ENCODE measurements around the gene MAP6D1.

Gene MAP6D1

GRCh38 chr3:183824761-183825455 lies 469 bp downstream of the MAP6D1 start:
- DNase-seq (ENCODE audit: low read depth in 1 of 2, low spot score in 1 of 2), result no peak

DNA sequence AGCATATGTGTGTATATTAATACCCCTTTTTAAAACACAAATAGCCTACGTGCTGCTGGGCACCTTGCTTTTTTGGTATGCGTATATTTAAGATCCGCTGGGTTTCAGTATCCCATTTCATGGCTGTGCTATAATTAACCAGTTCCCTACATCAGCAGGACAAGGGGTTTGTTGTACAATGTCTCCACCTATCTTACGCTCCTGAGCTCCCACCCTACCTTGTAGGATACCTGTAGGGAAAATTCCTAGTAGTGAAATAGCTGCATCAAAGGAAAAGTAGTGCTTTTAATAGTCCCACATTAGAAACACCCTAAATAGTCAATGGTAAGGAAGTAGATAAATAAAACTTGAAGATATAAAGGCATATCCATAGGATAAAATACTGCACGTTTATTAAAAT lies 1.4 kb downstream of the MAP6D1 start:
- no peak for DNase-seq (ENCODE audit: low read depth in 1 of 2, low spot score in 1 of 2)

- no peak for DNase-seq (ENCODE audit: low read depth in 1 of 2, low spot score in 1 of 2)
Measured at GRCh38 chr3:183822631-183823030, 2.7 kb downstream of the MAP6D1 start.

DNA sequence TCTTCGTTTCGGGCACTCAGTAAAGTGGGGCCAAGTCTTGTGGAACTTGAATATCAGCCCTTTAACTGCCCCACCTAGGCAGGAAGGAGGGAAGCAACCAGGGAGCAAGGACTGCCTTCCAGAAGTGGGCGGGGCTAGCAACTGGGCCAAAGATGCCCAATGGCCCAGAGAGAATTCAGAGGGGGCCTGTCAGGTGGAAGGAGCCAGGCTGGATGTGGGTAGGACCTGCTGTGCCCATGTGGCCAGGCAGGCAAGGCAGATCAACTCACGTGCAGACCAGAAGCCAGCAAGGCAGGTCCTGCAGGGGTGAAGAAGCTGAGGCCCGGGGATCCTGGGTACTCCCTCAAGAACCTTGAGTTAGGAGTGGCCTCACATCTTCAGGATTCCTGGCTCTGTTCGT lies 5.5 kb downstream of the MAP6D1 start:
- DNase-seq (ENCODE audit: low read depth in 1 of 2, low spot score in 1 of 2), result no peak

- no peak for DNase-seq (ENCODE audit: low read depth in 1 of 2, low spot score in 1 of 2)
Measured at GRCh38 chr3:183818706-183819624, 6.4 kb downstream of the MAP6D1 start.

GRCh38 chr3:183818041-183818620 lies 7.2 kb downstream of the MAP6D1 start:
- DNase-seq (ENCODE audit: low read depth in 1 of 2, low spot score in 1 of 2), result no peak

- DNase-seq (ENCODE audit: low read depth in 1 of 2, low spot score in 1 of 2), result no peak
Measured at GRCh38 chr3:183817639-183818038, 7.7 kb downstream of the MAP6D1 start.

DNA sequence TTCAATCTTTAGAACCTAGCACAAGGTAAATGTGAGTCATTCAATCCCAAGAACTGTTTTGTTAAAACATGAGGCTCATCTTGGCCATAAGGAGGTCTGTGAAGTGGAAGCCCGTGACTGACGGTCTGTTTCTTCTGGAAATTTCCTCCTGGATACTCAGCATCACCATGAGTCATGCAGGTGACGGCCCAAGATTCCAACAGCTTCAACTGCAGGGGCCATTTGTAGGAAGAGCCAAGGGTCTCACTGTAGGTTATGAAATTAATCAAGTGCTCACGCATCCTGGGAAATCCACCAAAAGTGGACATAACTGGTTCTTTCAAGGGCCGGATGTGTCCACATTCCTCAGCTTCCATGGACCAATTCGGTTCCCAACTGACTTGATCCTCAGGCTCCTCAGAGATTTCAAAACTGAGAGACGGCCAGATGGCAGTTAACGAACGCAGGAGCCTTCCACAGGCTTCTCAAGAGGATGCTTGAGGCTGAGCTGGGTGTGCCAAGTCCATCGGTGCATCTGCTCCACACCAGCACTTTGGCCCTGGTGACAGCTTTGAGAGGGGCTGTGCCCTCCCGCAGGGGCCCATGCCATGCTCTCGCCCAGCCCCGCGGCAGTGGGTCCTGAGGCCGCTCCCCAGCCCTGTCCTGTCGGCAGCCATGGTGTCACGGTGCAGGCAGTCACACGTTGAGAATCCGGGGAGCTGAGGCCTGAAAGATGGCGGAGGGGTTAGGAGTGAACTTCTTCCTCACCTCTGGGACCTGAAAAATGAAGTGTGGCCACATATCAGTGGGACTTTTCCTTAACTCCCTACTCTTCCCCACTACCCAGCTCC lies 8.5 kb downstream of the MAP6D1 start:
- DNase-seq (ENCODE audit: low read depth in 1 of 2, low spot score in 1 of 2), result no peak

GRCh38 chr3:183815951-183816475 lies 9.4 kb downstream of the MAP6D1 start:
- no peak for DNase-seq (ENCODE audit: low read depth in 1 of 2, low spot score in 1 of 2)

GRCh38 chr3:183815563-183815940 lies 9.8 kb downstream of the MAP6D1 start:
- DNase-seq (ENCODE audit: low read depth in 1 of 2, low spot score in 1 of 2), result no peak

DNA sequence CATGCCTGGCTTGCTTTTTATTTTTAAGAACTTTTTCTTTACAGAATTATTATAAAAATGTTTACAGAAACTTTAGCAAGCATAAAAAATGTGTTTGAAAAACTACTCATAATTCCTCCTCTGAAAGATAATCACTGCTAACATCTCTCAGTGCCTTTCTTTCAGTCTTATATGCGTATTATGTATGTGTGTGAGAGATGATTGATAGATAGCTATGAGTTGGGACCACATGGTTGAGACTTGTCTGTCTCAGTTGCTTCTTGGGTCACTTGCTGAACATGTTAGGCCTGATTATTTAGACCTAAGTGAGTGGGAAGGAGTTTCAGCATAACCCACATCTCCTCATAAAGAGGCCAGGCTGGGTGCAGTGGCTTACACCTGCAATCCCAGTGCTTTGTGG lies 11.1 kb downstream of the MAP6D1 start:
- no peak for DNase-seq (ENCODE audit: low read depth in 1 of 2, low spot score in 1 of 2)

GRCh38 chr3:183812761-183813445 lies 12.5 kb downstream of the MAP6D1 start:
- no peak for DNase-seq (ENCODE audit: low read depth in 1 of 2, low spot score in 1 of 2)

DNA sequence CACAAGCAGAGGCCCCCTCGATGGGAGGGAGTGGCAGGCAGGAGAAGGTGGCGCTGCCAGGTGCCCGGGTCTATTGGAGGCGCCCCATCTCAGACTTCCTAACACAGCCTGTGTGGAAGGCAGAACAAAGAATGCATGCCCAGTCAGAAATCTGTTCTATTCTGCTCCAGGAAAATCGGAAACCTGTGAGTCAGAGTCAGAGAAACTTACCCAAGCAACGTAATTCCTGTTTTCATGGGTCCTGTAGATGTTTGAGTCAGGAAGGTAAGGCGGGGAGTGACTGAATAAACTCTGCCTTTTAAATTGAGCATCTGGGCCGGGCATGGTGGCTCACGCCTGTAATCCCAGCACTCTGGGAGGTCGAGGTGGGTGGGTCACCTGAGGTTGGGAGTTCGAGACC lies 13.7 kb downstream of the MAP6D1 start:
- DNase-seq (ENCODE audit: low read depth in 1 of 2, low spot score in 1 of 2), result no peak

- DNase-seq (ENCODE audit: low read depth in 1 of 2, low spot score in 1 of 2), result no peak
Measured at GRCh38 chr3:183810643-183811594, 14.5 kb downstream of the MAP6D1 start.

DNA sequence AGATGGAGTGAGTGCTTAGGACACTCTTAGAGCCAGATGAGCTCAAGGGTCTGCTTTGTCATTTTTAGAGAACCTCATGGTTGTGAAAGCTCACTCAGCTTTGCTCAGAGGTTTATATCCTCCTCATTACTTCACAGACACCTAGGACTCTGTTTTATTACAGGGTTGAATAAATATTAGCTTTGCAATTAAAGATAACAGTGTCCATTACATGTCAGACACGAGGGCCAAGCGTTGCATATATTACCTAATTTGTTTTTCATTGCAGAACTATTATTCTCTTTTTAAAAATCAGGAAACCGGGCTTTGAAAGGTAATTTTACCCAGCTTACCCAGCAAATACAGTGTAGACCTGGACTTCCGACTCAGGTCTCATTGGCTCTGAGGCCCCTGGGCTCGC lies 16.1 kb downstream of the MAP6D1 start:
- DNase-seq (ENCODE audit: low read depth in 1 of 2, low spot score in 1 of 2), result no peak

DNA sequence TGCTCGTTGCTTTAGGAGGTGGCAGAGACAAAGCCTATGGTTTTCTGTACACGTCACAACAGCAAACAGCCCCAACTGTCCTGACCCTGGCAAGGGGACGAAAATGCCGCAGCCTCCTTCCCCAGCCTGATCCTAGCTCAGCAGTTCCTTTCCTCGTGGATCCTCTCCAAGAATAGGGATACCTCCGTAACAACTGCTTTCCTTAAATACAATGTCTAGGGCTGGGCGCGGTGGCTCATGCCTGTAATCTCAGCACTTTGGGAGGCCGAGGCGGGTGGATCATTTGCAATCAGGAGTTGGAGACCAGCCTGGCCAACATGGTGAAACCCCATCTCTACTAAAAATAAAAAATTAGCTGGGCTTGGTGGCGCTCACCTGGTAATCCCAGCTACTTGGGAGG lies 17.0 kb downstream of the MAP6D1 start:
- no peak for DNase-seq (ENCODE audit: low read depth in 1 of 2, low spot score in 1 of 2)

DNA sequence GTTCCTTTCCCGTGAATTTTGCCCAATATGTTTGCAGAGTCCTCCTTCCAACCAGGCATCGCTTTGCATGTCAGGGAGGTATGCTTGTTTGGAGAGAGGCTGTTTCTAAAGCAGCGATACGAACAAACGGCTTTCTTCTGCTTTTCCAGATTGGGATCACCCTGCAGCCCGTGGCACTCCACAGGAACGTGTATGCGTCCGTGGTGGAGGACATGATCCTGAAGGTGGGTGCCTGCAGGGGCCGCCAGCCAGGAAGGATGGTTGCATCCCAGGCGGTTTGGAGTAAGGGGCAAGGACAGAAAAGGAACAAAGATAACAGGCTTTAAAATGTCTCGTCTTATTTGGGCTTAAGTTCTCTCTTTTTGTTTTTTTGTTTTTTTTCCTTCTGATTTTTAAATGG lies 17.5 kb downstream of the MAP6D1 start:
- DNase-seq (ENCODE audit: low read depth in 1 of 2, low spot score in 1 of 2), result no peak

DNA sequence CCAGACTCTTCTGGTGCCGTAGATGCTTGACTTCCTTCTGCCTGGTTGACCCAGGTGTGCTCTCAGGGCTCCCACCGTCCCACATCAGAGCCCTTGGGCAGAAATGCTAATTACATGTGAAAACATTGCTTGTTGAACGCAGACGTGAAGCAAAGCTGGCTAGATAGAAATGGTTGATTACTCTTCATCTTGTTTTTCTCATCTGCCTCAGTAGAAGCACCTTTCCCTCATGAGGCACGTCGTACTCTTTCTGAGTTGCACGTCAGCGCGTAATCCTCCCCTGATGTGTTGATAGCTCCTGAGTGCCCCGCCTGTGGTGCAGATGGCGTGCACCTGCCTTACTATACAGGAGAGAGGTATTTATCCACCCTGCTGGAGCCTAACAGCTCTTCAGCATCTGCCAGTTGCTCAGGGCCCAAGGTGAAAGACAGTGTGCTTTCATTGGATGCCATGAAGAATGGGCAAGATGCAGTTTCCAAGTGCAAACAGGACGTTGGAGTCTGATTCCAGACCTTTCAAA lies 18.1 kb downstream of the MAP6D1 start:
- DNase-seq (ENCODE audit: low read depth in 1 of 2, low spot score in 1 of 2), result no peak

GRCh38 chr3:183802989-183803388 lies 22.4 kb downstream of the MAP6D1 start:
- DNase-seq (ENCODE audit: low read depth in 1 of 2, low spot score in 1 of 2), result no peak
